ENCODE measurements around the gene ATP5F1E.
"Not testable (repeated sequence)": the region's sequence is repeated elsewhere in the genome, so short reads cannot be mapped to it uniquely, and the experiment has no call there.

Gene ATP5F1E

DNA sequence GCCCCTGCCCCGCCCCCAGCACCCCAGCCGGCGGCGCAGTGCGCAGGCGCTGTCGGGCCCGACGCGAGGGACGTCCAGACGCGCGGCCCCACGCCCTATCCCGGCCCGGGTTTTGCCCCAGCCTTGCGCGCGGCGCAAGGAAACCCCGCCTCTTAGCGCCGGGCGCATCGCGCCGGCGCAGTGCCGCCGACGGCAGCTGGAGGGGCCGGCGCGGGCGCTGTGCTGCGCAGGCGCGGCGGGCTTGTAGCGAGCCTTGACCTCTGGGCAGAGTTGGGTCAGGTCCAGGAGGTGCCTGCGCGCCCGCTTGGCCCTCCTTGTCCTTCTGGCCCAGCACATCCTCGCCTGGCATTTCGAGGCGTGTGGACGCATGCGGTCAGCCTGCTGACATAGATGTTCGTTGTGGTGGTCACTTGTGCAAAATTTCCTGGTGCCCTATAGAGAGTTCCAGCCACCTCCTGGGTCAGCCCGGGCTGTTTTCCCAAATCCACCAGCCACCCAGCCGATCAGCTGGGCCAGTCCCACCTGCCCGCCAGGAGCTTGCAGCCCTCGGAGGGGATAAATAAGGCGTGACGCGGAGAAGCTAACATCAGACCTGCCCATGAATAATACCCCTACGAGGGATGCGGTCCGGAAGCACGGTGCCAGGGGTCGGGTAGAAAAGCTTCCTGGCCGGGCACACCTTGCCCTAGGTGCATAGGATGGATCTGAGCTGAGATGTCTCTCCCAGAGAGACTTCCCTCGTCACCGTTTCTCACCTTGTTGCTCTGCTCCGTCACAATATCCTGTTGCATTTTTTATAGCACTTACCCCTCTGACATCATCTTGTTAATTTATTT lies 10.9 kb upstream of the ATP5F1E start:
- peak; percentile 33 for DNase-seq

DNA sequence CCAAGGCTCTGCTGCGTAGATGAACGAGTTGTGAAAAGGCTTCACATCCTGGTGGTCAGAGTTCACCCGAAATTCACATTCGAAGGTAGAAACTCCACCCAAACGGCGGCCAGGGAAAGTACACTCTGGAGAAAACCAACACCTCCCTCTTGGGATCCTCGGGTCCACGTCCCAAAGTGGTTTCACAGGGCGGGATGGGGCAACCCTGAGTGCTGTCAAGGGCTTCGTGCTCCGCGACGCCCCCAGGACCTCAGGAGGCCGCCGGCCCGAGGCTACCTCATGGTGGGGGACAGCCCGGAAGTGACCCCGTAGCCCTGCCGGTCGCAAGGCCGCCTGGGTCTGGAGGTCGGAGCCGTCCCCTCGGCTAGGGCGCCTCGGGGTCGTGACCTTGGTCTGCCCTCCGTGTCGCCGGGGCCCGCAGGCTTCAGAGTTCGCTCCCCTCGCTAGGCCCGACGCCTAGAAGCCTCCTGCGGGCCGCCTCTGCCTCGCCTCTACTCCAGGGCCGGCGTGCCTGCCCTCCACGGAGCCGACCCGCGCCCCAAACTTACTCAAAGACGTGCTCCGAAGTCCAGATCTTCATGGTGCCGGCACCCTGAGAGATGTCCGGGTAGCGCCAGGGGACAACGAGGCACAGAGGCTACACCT lies 10.1 kb upstream of the ATP5F1E start, which contains the start of gene PRELID3B:
Gene PRELID3B, minus strand, starts transcription at position 636 of the 645 bp plus-strand sequence. Its CDS starts 56 bp downstream, at position 580.
- no peak for DNase-seq

DNA sequence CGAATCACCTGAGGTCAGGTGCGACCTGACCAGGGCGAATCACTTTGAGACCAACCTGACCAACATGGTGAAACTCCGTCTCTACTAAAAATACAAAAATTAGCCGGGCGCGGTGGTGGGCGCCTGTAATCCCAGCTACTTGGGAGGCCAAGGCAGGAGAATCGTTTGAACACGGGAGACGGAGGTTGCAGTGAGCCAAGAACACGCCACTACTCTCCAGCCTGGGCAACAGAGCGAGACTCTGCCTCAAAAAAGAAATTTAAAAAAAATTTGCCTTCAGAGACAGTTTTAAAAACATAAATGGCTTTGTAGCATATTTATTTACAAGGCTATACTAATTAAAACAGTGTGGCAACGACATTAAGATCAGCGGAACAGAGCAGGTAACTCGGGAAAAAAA lies 9.4 kb upstream of the ATP5F1E start:
- not testable (repeated sequence) for DNase-seq

DNA sequence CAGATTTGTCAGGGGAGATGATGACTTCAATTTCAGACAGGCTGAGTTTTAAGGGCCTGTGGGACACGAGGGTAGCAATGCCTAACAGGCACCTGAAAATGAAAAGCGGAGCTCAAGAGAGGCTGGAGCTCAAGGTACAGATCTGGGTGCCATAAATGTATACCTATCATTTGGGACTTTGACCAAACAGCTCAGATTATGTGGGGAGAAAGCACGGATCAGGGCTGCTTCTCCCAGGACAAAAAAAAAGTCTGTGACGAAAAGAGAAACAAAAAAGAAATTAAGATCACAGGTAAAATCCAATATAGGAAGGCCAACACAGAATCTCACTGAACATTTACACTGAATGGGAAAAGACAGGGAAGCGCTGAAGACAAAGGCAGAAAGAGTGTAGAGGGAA lies 8.5 kb upstream of the ATP5F1E start:
- no peak for DNase-seq

DNA sequence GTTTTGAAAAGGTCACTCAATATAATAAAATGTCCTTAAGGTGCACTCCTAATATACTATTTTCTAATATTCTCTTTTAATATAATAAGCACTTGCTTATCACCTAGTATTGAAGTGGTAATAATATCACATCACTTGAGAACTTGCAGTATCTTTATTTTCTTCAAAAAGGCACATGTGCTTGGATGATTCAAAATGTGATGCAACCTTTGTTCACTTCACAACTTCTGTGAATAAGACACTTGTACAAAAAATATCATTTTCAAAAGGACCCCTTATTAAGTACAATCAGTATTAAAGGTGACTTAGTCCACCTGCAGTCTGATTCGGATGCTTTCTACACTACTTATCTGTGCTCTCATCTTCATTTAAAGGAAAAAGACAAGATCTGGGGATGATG lies 7.1 kb upstream of the ATP5F1E start:
- no peak for DNase-seq

DNA sequence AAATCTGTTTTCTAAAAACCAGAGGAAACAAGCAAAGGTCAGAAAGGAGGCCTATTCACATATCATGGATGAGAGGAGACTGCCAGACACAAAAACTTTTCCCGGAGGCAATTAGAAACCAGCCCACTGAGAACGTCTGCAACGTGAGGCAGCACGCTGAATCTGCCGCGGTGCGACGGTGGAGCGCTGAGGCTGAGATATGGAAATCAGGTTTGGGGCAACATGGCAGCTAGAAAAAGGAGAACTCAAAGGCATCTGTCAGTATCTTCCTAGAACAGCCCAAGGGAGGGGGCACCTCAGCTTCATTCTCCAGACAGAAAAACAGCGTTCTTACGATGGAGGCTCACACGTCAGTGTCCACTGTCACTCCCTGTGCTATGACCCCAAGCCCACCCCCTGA lies 5.3 kb upstream of the ATP5F1E start:
- DNase-seq, result no peak

DNA sequence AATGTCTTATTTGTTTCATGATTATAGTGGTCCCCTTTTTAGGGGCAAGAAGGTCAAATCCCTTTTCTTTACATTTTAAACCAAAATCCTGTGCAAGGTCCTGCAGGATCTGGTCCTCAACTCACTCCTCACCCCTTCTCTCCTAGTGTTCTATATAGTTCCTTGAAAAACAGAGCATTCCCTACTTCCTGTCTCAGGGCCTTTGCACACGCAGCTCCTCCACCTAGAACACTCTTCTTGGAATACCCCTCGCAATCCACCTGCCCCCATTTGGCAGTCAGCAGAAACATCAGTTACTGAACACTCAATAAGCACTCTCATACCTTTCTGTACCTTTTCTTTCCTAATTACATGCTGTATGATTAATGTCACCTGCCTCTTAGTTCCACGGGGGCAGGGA lies 3.2 kb upstream of the ATP5F1E start:
- no peak for DNase-seq

DNA sequence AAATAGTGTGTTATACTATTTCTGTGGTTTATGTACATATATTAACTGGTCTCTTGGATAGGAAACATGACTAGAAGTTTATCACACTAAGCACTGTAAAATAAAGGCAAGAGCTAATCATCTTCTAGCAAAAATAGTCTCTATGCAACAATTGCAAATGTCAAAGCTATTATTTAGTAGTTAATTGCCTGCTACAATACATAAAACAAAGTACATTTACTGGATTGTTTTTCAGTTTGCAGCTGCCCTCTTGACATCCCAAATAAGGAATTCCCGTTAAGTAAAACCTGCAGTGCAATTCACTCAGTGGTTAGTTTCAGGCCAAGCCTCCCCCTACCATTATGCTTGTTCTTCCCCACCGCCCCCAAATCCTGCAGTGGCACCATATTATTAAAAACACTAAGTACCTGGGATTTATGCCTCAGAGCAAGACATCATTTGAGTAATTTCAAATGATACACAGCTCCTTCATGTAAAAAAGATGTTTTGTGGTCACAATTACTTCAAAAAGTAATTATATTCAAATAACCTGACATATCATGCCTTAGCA lies 1.6 kb upstream of the ATP5F1E start:
- DNase-seq, result peak; percentile 99

DNA sequence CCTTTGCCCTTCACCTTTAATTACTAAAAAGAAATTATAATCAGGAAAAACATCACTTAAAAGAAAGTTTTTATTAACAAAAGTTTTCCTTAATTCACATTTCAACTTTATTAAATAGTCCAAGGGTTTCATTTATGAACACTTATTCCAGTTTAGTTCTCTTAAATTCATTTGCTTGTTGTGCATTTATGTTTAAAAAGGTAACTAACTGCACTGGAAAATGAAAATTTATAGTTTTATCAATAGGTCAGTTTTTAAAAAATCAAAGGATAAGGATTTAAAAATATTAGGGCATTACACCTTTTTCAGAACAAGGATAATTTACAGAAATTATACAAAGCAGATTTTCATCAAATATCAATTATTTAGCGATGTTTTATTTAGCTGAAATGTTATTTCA lies 958 bp upstream of the ATP5F1E start:
- DNase-seq, result no peak

DNA sequence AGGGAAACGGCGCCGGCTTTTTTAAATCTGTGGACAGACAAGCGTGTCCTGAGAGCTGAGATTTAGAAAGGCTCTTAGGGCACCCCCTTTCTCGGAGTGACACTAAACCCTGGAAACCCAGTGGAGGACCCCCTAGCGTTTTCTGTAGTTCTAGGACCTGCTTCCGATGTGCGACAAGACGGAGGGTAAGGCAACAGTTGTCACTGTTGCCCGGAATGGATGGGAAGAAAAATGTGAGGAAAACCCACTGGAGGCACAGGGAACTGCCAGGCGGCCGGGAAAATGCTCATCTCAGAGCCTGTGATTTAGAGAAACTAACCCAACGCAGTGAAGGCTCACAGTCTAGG lies 551 bp upstream of the ATP5F1E start:
- DNase-seq, result peak; percentile 88

DNA sequence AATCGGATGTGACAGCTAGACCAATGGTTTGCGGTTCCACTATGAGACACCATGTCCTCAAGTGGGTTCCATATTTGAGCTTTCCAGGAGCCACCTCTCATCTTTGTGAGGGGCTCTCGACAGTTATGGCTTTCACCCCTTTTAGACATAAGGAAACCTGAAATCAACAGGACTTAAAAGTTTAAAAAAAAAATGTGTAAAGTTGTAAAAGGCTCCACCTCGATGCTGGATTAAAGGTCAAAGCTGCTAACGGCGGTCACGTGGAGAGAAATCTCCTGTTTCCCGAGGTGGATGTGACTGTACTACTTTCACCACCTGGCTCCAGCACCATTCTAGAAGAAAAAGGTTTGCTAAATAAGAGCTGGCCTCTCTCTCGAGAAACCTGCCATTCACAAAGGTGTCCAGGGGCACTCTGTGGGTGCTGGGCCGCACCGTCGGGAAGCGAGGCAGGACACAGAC lies 542 bp downstream of the ATP5F1E start:
- DNase-seq, result no peak

DNA sequence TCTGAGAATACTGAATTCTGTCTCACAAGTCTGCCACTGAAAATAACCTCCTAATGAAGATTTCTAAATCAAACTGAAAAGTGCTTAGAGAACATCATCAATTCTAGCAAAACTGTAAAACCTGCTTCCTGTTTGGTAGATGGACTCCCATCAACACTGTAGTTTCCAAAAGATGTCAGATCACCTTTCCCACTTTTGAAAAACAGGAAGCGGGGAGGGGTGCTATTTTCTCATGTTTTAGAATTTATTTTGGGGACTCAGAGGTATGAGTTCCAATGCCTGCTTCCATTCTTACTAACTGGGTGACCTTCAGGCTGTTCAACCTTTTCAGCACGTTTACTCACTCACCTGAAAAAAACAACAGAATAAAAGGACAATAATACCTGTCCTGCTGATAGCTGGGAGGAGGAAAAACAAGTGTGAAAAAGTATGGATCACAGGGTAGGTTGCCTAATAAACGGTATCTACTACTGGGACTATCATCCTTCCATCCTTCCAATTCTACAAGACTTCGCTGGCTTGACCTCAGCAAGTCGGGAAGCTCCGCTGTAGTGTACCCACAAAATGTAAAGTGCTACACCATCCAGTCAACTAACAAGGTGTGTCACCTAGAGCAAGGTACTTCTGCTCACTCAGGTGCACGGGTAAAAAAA lies 1.1 kb downstream of the ATP5F1E start:
- no peak for DNase-seq

DNA sequence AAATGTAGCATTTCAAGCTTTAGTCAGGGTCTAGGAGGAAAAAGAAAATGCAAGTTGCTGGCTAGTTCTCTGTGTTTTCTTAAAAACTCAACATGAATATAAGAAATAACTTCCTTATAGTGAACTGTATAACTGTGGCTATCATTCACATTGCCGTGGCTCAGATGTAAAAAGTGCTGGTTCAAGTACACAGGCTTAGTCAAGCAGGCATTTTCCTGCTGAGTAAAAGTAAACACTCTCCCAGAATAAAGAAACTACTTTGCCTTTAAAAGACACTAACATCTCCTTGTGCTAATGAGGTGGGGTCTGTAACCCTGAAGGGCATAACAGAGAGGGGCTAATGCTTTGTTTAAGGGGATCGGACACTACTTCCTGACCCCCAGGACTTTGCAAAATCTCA lies 3.3 kb downstream of the ATP5F1E start:
- DNase-seq, result no peak

DNA sequence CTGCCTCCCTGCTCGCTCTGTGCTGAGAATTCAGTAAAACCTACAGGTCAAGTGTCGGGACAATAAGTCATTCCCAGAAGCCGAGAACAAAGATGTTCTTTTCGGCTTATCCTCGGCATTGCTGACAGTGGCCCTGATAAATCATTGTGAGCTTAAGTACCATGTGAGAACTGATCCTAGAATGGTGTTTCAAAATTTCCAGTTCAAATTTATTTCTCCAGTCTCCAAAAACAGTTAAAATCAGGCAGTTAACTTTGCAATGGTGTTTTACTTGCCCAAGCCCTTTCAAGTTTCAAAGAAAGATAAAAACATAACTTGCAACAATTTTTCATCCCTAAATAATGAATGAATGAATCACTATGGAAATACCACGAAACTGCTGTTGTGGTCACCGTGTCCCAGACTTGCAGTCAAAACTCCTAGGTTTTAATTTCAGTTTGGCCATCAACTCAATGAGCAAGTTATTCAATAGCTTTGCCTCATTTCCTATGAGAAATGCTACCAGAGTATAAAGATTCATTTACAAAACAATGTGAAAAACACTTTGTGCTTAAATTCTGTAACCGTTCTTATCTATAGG lies 4.3 kb downstream of the ATP5F1E start:
- DNase-seq, result no peak

DNA sequence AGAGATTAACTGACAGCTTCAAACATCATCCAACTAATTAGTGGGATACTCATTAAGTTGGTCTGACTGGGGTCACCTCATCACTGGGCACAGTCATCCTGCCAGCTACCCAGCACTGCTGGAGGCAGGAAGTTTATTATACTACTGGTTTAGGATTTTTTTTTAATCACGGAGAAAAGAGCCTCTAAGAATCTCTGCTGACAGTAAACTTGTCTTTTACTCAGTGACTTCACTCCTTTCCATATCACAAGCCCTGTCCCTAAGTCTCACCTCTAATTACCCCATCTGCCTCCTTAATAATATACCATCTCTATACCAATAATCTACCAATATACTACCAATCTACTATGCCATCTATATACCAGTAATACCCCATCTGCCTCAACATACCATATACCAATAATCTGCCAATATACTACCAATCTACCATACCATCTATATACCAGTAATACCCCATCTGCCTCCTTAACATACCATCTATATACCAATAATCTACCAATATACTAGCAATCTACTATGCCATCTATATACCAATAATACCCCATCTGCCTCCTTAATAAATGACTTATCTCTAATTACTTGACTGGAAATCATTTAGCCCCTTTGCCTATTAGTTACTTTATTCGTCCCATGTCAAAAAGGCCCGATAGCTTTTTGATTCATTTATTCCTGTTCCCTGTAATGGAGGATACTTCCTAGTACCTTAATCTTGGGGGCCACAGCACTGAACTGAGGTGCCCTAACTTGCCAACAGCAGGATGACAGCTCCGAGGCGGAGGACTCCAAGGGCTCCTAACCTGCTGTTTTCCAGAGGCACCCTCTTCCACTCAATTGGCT lies 5.0 kb downstream of the ATP5F1E start:
- no peak for DNase-seq

DNA sequence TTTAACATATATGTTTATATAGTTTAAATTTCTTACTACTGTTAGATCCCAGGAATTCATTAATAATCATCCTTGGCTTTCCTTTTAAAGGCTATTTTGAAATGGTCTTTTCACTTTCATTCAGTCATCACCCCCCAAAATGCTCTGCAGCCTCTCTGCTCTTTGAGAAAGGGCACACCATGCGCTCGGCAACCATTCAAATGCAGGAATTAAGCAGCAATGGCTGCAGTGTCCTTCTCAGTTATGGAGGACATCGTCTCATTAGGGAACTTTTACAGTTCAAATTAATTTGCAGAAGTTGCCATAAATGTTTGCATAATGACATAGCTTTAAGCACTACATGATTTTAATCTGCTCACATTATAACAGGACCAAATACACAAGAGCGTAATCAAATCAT lies 6.6 kb downstream of the ATP5F1E start:
- DNase-seq, result no peak

DNA sequence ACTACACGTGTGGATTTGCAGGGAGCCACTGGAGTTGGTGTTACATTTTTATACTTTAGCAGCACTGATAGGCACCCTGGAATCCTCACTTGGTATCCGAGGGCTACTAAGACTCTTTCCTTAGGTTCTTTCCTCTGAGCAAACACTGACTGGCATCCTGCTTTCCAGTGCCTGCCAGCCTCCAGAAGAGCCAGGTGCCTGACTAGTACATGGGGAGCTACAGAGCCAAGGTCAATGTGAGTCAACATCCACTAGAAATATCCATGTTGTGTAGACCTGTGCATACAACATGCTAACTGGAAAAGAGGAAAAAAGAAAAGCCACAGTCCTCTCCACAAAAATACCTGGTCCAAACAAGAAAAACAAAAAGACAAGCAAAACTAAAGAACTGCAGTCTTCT lies 7.0 kb downstream of the ATP5F1E start:
- no peak for DNase-seq

DNA sequence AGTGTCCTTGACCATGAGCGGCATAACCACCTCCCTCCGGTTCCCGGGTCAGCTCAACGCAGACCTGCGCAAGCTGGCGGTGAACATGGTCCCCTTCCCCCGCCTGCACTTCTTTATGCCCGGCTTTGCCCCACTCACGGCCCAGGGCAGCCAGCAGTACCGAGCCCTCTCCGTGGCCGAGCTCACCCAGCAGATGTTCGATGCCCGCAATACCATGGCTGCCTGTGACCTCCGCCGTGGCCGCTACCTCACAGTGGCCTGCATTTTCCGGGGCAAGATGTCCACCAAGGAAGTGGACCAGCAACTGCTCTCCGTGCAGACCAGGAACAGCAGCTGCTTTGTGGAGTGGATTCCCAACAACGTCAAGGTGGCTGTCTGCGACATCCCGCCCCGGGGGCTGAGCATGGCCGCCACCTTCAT lies 8.0 kb downstream of the ATP5F1E start:
- no peak for DNase-seq

DNA sequence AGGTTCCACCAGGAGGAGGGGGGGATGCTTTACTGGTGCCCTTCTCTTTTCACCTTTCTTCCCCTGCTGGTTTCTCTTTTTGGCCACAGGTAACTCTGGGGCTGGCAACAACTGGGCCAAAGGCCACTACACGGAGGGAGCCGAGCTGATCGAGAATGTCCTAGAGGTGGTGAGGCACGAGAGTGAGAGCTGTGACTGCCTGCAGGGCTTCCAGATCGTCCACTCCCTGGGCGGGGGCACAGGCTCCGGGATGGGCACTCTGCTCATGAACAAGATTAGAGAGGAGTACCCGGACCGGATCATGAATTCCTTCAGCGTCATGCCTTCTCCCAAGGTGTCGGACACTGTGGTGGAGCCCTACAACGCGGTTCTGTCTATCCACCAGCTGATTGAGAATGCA lies 8.5 kb downstream of the ATP5F1E start:
- no peak for DNase-seq

DNA sequence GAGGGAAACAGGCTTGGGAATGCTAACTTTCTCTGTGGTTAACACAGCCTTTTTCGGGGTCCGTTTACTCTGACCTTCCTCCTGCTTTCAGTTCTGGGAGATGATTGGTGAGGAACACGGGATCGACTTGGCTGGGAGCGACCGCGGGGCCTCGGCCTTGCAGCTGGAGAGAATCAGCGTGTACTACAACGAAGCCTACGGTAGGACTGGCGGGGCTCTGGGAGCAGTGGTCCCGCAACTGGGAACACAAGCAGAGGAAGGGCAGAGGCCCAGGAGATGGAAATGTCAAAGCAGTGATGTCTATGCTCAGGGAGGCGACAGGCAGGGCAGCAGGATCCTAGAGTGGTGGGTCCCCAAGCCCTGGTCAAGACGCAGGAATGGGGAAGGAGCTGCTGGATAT lies 9.4 kb downstream of the ATP5F1E start:
- no peak for DNase-seq

DNA sequence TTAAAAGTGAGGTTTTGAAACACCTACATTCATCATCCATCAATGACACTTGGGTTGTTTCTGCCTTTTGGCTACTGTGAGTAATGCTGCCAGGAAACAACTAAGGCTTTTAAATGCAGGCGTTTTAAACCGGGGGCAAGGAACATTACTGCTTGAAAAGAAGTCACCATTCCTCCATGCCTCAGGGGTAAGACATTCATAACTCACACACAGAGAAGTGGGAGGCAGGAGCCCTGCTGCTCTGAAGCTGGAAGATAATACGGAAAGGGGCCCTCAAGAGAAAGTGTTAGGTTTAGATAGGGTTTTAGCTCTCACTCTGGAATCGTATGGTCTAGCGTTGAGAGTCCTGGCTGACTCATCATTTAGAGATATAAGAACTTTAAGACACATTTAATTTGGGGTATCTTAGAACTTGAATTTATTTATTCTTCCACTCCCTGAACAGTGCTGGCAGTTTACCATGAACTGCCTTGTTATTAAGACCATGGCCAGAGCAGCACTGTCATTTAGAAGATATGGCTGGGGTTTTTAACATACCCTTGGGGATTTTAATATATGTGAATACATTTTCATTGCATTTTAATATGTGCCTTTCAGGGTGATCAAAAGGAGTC lies 11.1 kb downstream of the ATP5F1E start:
- no peak for DNase-seq

DNA sequence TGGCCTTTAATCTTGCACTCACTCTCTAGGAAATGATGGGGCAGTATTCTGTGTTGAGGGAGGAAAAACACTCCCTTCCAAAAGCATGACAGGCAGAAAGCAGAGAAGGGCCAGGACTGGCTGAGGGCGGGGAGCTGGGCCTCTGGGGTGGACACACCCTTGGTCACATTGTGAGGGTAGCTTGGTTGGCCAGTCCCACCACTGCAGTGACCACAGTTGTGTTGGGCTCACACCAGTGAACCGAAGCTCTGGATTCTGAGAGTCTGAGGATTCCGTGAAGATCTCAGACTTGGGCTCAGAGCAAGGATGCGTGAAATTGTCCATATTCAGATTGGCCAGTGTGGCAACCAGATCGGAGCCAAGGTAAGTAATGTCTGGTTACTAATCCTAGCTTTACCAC lies 12.9 kb downstream of the ATP5F1E start, which contains the start of gene TUBB1:
Gene TUBB1, plus strand, starts transcription at position 213 of the 400 bp plus-strand sequence. Its CDS starts 94 bp downstream, at position 307.
- no peak for DNase-seq
